ENCODE measurements around the gene TAF6. TPM values are rescaled to one million over a fixed set of nuclear protein-coding genes. Genes with fewer than 3 reads are reported as not detected.

The TAF6 gene
- total and polyA plus RNA-seq, 7 donors = 26.8 to 58.4 (median 33.5) TPM

DNA sequence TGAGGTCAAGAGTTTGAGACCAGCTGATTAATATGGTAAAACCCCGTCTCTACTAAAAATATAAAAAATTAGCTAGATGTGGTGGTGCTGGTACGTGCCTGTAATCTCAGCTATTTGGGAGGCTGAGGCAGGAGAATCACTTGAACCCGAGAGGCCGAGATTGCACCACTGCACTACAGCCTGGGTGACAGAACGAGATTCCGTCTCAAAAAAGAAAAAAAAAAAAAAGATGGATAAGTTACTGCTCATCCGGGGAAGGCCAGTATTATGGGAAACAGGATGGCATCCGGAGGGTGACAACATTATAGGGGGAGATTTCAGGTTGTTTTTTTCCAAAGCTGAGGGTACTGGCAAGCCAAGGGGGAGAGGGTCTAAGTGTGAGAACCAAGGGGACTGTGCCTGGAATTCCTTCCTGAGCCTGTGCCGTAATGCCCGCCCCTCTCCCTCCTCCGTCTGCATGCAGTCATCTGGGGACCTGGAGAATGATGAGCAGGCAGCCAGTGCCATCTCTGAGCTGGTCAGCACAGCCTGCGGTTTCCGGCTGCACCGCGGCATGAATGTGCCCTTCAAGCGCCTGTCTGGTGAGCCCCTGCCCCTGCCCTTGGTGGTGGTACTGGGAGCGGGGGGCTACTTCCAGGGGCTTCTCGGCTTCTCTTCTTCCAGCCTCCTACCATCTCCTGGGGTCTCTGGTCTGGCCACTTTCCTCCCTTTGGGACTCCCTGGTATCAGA, 33.9 kb upstream of the TAF6 start:
- ATAC-seq (no peak), DNase-seq (no peak)
- H3K27me3 ChIP-seq (ENCODE audit: insufficient read depth in 3 of 3, low read length in 2 of 3) = no peaks in the 10 kb centered on the region
- WGBS, 3 donors = 87 to 90% (median 89%) methylated on average over 18 of the region's 18 CpGs
- H3K27ac ChIP-seq = no peak overlapping the region
- no peak overlapping the region for H3K4me3 ChIP-seq
- H3K4me1 ChIP-seq = peaks cover 24% of the 10 kb centered on the region
- intact Hi-C loops (cut with DNase I) = loop anchor here in 1 of 2 donors (10.0 kb wide), 1 partner anchor 62 kb away; the partner anchor contains the start of gene PVRIG
- H3K36me3 ChIP-seq (ENCODE audit: insufficient read depth in 1 of 2, low read depth in 1 of 2) = peaks cover 7 to 56% of the 10 kb centered on the region in 2 donors
- H3K9me3 ChIP-seq = no peaks in the 10 kb centered on the region
- TF ChIP-seq, protein P1, sequence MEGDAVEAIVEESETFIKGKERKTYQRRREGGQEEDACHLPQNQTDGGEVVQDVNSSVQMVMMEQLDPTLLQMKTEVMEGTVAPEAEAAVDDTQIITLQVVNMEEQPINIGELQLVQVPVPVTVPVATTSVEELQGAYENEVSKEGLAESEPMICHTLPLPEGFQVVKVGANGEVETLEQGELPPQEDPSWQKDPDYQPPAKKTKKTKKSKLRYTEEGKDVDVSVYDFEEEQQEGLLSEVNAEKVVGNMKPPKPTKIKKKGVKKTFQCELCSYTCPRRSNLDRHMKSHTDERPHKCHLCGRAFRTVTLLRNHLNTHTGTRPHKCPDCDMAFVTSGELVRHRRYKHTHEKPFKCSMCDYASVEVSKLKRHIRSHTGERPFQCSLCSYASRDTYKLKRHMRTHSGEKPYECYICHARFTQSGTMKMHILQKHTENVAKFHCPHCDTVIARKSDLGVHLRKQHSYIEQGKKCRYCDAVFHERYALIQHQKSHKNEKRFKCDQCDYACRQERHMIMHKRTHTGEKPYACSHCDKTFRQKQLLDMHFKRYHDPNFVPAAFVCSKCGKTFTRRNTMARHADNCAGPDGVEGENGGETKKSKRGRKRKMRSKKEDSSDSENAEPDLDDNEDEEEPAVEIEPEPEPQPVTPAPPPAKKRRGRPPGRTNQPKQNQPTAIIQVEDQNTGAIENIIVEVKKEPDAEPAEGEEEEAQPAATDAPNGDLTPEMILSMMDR (IDR thresholded peaks at IDR 0.05) = no peak

DNA sequence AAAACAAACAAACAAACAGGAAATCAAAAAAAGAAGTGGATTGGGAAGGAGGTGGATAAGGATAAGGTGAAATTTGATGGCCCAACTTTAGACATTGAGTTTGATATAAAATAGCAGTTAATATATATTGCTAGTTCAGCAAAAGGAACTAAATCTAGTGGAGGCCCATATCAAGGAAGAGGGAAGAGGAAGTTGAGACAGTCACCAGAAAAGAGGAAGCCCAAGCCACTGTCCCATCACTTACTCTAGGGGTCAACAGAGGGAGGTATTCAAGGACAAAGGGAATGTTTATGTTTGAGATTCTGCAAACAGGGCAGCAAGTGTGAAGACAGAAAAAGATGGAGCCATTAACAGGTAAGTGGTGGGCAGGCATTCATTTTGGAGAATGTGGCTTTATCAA, 33.2 kb upstream of the TAF6 start:
- ATAC-seq (no peak), DNase-seq (no peak)
- peaks cover 7 to 56% of the 10 kb centered on the region in 2 donors for H3K36me3 ChIP-seq (ENCODE audit: insufficient read depth in 1 of 2, low read depth in 1 of 2)
- TF ChIP-seq, protein P1 (IDR thresholded peaks at IDR 0.05) = no peak
- no peaks in the 10 kb centered on the region for H3K9me3 ChIP-seq
- no peaks in the 10 kb centered on the region for H3K27me3 ChIP-seq (ENCODE audit: insufficient read depth in 3 of 3, low read length in 2 of 3)
- H3K4me3 ChIP-seq = no peak overlapping the region
- intact Hi-C loops (cut with DNase I) = loop anchor here in 1 of 2 donors (10.0 kb wide), 1 partner anchor 62 kb away; the partner anchor contains the start of gene PVRIG
- H3K27ac ChIP-seq = no peak overlapping the region
- peaks cover 21% of the 10 kb centered on the region for H3K4me1 ChIP-seq

DNA sequence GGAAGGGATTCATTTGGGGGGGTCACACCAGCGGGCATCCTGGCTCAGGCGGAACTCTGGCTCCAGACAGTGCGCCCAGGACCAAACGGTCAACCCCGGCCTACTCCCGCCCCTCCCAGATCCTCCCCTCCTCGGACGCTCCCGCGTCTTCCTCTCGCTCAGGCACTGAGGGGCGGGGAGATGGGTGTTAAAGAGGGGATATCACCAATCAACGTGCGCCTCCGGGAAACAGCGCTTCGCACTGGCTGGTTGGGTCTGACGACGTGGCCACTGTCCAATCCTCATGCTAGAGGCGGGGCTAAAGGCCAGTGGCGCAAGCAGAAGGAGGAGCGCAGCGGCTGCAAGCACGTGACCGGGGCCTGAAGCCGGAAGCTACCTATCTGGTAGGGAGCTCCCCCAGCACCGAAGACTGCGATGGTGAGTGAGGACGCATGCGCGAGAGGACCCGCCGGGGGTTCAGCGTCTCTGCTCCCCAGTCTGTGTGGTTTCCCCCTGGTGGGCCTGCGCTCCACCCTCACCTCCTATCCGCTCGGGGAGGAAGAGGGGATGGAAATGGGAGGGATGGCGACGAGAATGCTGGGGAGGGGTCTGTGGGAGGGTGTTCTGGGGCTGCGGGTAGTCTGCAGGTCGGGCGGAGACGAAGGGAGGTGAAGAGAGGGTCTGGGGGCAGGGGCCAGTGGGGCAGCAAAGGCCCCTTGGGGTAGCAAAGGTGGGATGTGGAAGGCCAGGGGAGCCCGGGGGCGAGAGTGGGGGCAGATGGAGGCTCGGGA, 29.6 kb upstream of the TAF6 start, which contains the start of gene LAMTOR4:
Gene LAMTOR4 (plus strand): TSS at position 360 of the 770 bp plus-strand sequence. CDS start 55 bp downstream, at position 415.
- intact Hi-C loops (cut with DNase I) = no loop called here

DNA sequence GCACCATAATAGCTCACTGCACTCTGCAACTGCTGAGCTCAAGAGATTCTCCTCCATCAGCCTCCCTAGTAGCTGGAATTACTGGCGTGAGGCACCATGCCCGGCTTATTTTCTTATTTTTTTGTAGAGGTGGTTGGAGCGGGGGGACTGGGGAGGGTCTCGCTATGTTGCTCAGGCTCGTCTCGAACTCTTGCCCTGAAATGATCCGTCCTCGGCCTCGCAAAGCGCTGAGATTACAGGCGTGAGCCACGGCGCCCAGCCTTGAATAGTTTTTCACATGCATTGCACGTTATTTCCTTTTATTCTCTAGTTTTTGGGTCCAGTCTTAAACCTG, 29.0 kb upstream of the TAF6 start:
- 6 to 14% (median 9%) methylated on average over 14 of the region's 14 CpGs for WGBS, 3 donors
- TF ChIP-seq, protein P1 (IDR thresholded peaks at IDR 0.05) = no peak
- intact Hi-C loops (cut with DNase I) = no loop called here
- Histone ChIP-seq H3K27me3 (ENCODE audit: insufficient read depth in 3 of 3, low read length in 2 of 3) (no peaks in the 10 kb centered on the region), H3K4me3 (peak overlapping the region; percentile 73), H3K9me3 (no peaks in the 10 kb centered on the region), H3K4me1 (peaks cover 15% of the 10 kb centered on the region), H3K36me3 (ENCODE audit: insufficient read depth in 1 of 2, low read depth in 1 of 2) (peaks cover 1 to 16% of the 10 kb centered on the region in 2 donors), H3K27ac (peak overlapping the region; percentile 84)
- ATAC-seq (no peak), DNase-seq (no peak)

More for the DNA sequence above, 29.6 kb upstream of the TAF6 start, which contains the start of gene LAMTOR4:
- Histone ChIP-seq H3K27me3 (ENCODE audit: insufficient read depth in 3 of 3, low read length in 2 of 3) (no peaks in the 10 kb centered on the region), H3K9me3 (no peaks in the 10 kb centered on the region), H3K4me3 (peak within 1 kb of the TSS; percentile 73), H3K36me3 (ENCODE audit: insufficient read depth in 1 of 2, low read depth in 1 of 2) (peaks cover 4 to 22% of the 10 kb centered on the region in 2 donors), H3K27ac (peak within 1 kb of the TSS; percentile 84), H3K4me1 (peaks cover 15% of the 10 kb centered on the region)
- TF ChIP-seq, protein P1 (IDR thresholded peaks at IDR 0.05) = peak; percentile 6
- DNase-seq (peak; percentile 98 to 99), ATAC-seq (peak; percentile 98 to 99 (median 99))
- WGBS, 3 donors = 0 to 1% (median 0%) methylated on average over 42 to 46 of the region's 46 CpGs
